ENCODE measurements around the gene CRNKL1.

Gene CRNKL1

GRCh38 chr20:20052074-20052970 is at the start of gene CRNKL1, which contains the start of gene CFAP61:
CRNKL1 (minus strand) TSS chr20:20052466; CDS start chr20:20052342, 124 bp downstream.
CFAP61 (plus strand) TSS chr20:20052532; CDS start chr20:20056654, 4,122 bp downstream.
- peak; percentile 92 to 99 for DNase-seq (ENCODE audit: low read depth in 1 of 2, low spot score in 1 of 2)

GRCh38 chr20:20100881-20101280 is 48.6 kb upstream of the CRNKL1 start:
- no peak for DNase-seq (ENCODE audit: low read depth in 1 of 2, low spot score in 1 of 2)

DNA sequence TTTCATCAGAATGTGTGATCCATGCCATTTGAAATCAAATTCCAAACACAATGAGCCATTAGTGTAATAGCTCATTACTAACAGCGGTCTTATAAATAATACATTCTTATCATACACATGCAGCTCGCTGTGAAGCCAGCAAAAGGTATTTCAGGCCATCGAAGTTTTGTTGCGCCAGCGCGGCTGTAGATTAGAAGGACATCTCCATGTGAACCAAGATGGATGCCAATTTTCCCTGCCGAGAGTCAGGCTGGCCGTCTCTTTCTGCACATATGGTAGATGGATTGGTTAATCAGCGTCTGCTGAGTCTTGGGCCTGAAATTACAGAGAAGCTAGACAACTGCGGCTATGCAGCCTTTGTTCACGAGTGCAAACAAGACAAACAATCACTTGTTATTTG is 44.2 kb upstream of the CRNKL1 start:
- no peak for DNase-seq (ENCODE audit: low read depth in 1 of 2, low spot score in 1 of 2)

DNA sequence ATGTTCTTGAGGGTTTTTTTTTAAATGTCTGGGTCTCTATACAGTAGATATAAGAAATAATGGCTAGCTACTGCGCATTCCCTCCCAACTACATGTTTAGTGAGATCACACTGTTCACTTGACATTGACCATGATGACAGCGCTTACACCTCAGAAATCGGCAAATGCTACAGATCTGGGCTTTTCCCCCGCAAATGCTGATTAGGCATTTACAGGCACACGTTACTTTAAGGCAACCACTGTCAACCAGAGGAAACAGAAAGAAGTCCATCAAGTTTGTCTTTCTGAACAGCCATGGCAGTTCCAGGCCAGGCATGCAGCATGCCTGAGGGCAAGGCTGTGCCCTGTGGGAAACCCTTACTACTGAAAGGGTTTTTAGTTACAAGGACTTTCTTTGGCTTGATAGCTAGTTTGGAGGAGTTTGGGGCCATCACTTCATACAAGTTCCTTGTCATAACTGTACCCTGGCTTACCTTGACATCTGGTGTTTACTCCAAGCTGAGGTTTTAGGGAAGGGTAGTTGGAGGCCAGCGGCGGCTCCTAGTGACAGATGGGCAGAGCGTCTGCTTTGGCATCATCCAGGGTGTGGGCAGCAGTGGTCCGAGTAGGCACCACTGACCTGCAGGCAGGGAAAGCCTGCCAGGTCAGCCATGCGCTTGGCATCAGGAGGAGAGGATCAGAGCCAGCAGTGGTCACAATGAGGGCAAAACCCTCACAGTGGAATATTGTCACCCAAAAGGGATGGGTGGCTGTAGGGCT is 43.0 kb upstream of the CRNKL1 start:
- no peak for DNase-seq (ENCODE audit: low read depth in 1 of 2, low spot score in 1 of 2)

DNA sequence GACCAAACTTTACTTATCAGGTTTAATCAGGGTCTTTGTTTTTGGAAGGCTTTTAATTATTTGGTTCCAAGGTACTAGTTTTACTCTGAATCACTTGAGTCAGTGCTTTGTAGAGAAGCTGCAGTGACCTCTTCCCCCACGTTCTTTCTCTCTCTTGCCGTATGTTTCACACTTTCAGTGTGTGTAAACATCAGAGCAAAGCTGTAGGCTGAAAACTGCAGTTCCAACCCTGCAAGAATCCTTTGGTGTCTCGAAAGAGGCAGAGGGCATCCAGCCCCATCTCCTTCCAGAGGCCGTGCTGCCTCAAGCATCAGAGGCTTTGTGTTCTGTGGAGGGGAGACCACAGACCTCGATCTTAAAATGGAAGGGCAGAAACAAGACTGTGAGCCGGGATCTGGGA is 42.1 kb upstream of the CRNKL1 start:
- DNase-seq (ENCODE audit: low read depth in 1 of 2, low spot score in 1 of 2): no peak

- no peak for DNase-seq (ENCODE audit: low read depth in 1 of 2, low spot score in 1 of 2)
These were observed 40.6 kb upstream of the CRNKL1 start for GRCh38 chr20:20092827-20093226.

DNA sequence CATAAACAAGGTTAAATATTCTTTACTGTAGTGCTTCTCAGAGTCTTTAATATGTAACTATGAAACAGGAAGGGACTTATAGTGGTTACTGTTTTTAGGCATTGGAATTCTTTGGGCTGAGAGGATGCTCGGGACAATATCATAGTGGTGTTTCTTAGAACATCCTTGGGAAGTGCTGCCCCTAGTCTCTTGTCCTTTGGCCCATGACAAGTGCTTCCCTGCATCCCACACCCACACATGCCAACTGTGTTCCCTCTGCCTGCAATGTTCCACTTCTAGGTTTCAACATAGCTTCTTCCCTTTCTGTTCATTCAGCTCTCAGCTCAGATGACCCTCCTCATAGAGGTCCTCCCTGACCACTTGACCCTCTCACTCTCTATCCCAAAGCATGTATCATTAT is 37.7 kb upstream of the CRNKL1 start:
- no peak for DNase-seq (ENCODE audit: low read depth in 1 of 2, low spot score in 1 of 2)

DNA sequence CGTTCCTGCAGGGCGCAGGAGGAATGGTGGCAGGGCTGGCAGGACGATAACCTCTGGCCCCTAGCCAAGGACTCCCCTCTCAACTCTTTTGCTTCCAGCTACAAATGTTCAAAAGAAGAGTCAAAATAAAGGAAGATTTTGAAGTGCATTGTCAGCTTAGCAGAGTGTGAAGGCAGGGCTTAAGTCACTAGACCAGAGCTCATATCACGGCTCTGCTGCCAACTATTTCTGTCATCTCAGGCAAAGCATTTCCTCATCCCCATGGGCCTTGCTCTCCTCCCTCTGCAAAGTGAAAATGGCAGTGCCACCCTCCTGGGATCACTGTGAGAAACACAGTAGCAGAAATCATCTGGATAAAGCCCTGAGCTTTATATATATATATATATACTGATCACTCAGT is 36.8 kb upstream of the CRNKL1 start:
- no peak for DNase-seq (ENCODE audit: low read depth in 1 of 2, low spot score in 1 of 2)

GRCh38 chr20:20085812-20086211 is 33.5 kb upstream of the CRNKL1 start:
- DNase-seq (ENCODE audit: low read depth in 1 of 2, low spot score in 1 of 2): no peak

DNA sequence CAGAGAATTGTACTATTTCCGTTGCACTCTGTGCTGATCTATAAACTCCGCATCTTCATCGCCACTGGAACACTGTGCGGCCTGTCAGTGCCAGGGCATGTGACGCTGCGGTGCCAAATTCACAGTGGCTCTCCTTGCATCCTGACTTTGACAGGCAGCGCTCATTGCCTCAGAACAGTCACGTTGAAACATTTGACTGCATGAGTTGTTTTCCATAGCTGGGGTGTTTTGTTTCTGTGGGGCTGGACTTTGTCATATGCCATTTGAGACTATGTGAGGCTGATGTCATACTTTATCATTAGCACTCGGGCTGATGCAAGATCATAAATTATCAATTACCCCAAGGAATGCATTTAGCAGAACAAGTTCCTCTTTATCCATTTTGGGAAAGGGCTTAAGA is 32.8 kb upstream of the CRNKL1 start:
- DNase-seq (ENCODE audit: low read depth in 1 of 2, low spot score in 1 of 2): no peak

- no peak for DNase-seq (ENCODE audit: low read depth in 1 of 2, low spot score in 1 of 2)
These were observed 32.1 kb upstream of the CRNKL1 start for GRCh38 chr20:20084296-20084752.

- no peak for DNase-seq (ENCODE audit: low read depth in 1 of 2, low spot score in 1 of 2)
These were observed 31.5 kb upstream of the CRNKL1 start for GRCh38 chr20:20083807-20084206.

- DNase-seq (ENCODE audit: low read depth in 1 of 2, low spot score in 1 of 2): no peak
These were observed 27.0 kb upstream of the CRNKL1 start for GRCh38 chr20:20079102-20079784.

- no peak for DNase-seq (ENCODE audit: low read depth in 1 of 2, low spot score in 1 of 2)
These were observed 25.8 kb upstream of the CRNKL1 start for GRCh38 chr20:20078041-20078440.

DNA sequence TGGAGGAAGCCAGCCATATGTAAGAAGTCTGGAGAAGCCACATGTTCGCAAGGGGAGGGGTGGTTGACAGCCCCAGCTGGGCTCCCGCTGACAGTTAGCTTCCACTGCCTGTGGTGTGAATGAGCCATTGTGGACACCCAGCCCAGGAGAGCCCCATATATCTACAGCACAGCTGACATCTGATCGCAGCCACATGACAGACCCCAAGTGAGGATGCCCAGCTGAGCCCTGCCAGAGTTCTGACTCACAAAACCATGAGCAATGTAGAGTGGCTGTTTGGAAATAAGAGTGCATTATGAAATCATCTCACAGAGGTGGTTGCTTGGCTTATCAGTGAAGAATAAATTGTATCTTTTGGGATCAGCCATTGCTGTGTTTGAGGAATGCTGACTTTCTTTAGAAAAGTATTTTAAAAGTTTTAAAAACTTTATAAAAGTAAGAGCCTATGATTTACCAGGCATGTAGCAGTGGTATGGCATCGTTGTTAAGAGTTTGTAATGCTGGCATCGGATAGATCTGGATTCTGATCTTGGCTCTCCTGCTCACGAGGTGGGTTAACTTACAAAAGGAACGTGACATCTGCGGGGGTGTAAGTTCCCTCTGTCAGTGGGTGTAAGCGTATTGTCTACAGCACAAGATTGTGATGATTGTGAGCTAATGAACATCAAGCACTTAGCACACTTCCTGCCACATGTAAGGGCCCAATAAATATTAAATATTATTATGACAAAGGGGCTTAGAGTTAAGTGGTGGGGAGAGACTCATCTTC is 24.2 kb upstream of the CRNKL1 start:
- no peak for DNase-seq (ENCODE audit: low read depth in 1 of 2, low spot score in 1 of 2)

- no peak for DNase-seq (ENCODE audit: low read depth in 1 of 2, low spot score in 1 of 2)
These were observed 22.8 kb upstream of the CRNKL1 start for GRCh38 chr20:20075032-20075431.

GRCh38 chr20:20073801-20074371 is 21.6 kb upstream of the CRNKL1 start:
- DNase-seq (ENCODE audit: low read depth in 1 of 2, low spot score in 1 of 2): no peak

GRCh38 chr20:20070871-20071726 is 18.8 kb upstream of the CRNKL1 start:
- DNase-seq (ENCODE audit: low read depth in 1 of 2, low spot score in 1 of 2): no peak

DNA sequence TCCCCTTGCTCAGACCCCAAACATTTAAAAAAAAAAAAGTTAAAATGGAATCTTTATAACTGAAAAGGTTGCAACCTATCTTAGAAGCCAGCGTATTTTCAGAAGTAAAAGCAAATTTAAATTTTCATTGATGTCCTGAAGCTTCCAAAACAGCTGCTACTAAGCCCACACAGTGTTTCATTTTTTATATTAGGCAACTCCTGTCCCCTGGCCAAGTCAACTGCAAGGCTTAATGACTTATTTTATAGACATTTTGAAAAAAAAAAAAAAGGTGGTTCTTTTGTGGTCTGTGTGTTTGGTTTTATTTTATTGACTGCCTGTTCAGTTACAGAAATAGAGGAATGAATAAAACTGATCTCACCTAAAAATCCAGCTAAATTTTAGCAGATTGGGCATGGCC is 13.1 kb upstream of the CRNKL1 start:
- no peak for DNase-seq (ENCODE audit: low read depth in 1 of 2, low spot score in 1 of 2)
